ENCODE measurements around the gene SGK1. TPM values are rescaled to one million over a fixed set of nuclear protein-coding genes. Genes with fewer than 3 reads are reported as not detected.

Gene SGK1
- total RNA-seq, 1 experiment from 2014 or later, result 7.8 TPM

- Histone ChIP-seq H2AK5ac (ENCODE audit: insufficient read length, low read length) (no peak overlapping the region), H2BK5ac (ENCODE audit: insufficient read length, low read length) (no peak overlapping the region), H3K18ac (ENCODE audit: insufficient read length, low read depth, low read length) (no peak overlapping the region), H4K5ac (ENCODE audit: insufficient read length, low read depth, low read length) (no peak overlapping the region), H3K27ac (ENCODE audit: insufficient read length, low read depth, low read length) (no peak overlapping the region), H3K4me2 (ENCODE audit: insufficient read depth, insufficient read length, low read length) (no peak overlapping the region), H3K14ac (ENCODE audit: insufficient read depth, low read length) (no peak overlapping the region), H2AFZ (ENCODE audit: low read length) (no peak overlapping the region), H3K4ac (ENCODE audit: low read depth, low read length) (no peak overlapping the region), H3K79me2 (ENCODE audit: insufficient read depth, low read length) (no peaks in the 10 kb centered on the region), H3K79me1 (ENCODE audit: insufficient read depth, low read depth, low read length, poor library complexity, severe bottlenecking) (no peaks in the 10 kb centered on the region), H2BK15ac (ENCODE audit: low read depth, low read length) (no peak overlapping the region), H3T11ph (ENCODE audit: low read length) (no peak overlapping the region), H4K20me1 (ENCODE audit: control insufficient read depth, insufficient read depth, insufficient read length) (no peaks in the 10 kb centered on the region), H3K56ac (ENCODE audit: insufficient read length, low read depth, low read length) (no peak overlapping the region), H2BK12ac (ENCODE audit: insufficient read length, low read depth, low read length) (no peak overlapping the region), H2BK20ac (ENCODE audit: low read depth, low read length, poor library complexity, severe bottlenecking) (no peak overlapping the region), H3K23ac (ENCODE audit: insufficient read length, low read depth, low read length) (no peak overlapping the region), H3K9me3 (ENCODE audit: control insufficient read depth, low read depth, low read length) (no peaks in the 10 kb centered on the region), H2BK120ac (ENCODE audit: low read depth, low read length, poor library complexity, severe bottlenecking) (no peak overlapping the region), H3K23me2 (ENCODE audit: insufficient read length, low read depth, low read length, poor library complexity, severe bottlenecking) (peaks cover 17% of the 10 kb centered on the region), H4K91ac (ENCODE audit: insufficient read length, low read depth, low read length) (no peak overlapping the region), H4K8ac (replicated peaks; ENCODE audit: insufficient read length, low read depth, low read length) (no peak overlapping the region), H3K27me3 (ENCODE audit: insufficient read depth, low read length) (no peaks in the 10 kb centered on the region), H3K4me1 (ENCODE audit: insufficient read depth, low read length) (no peaks in the 10 kb centered on the region), H3K9ac (ENCODE audit: extremely low read depth, insufficient read length, low read length) (no peak overlapping the region)
- Mint-ChIP-seq H3K27me3 (ENCODE audit: low read depth) (peaks cover 3% of the 10 kb centered on the region), H3K27ac (no peak overlapping the region), H3K4me1 (peaks cover 11 to 22% of the 10 kb centered on the region in 2 experiments), H3K36me3 (ENCODE audit: insufficient read depth in 1 of 3, low read depth in 3 of 3) (peaks cover 35 to 52% (median 45%) of the 10 kb centered on the region in 3 experiments), H3K9me3 (no peaks in the 10 kb centered on the region; a peak in 2 of 5 replicates), H3K4me3 (no peak overlapping the region)
- TF ChIP-seq CTCF (conservative IDR thresholded peaks at IDR 0.05), result no peak
- no peak for DNase-seq
- no CpG with 5 or more reads among the region's 5 CpGs for WGBS (ENCODE audit: extremely low coverage, insufficient read length, low lambda C conversion rate)
Observed at GRCh38 chr6:134171517-134171916, 146.4 kb downstream of the SGK1 start.
